ENCODE data around the gene TSPEAR. TPM values are rescaled to one million over a fixed set of nuclear protein-coding genes. Genes with fewer than 3 reads are reported as not detected.

Gene TSPEAR
- total and polyA plus RNA-seq, 9 of the 15 experiments (the other 6 are each of a cell fraction or from before 2014, with no cell fraction given) = not detected

DNA sequence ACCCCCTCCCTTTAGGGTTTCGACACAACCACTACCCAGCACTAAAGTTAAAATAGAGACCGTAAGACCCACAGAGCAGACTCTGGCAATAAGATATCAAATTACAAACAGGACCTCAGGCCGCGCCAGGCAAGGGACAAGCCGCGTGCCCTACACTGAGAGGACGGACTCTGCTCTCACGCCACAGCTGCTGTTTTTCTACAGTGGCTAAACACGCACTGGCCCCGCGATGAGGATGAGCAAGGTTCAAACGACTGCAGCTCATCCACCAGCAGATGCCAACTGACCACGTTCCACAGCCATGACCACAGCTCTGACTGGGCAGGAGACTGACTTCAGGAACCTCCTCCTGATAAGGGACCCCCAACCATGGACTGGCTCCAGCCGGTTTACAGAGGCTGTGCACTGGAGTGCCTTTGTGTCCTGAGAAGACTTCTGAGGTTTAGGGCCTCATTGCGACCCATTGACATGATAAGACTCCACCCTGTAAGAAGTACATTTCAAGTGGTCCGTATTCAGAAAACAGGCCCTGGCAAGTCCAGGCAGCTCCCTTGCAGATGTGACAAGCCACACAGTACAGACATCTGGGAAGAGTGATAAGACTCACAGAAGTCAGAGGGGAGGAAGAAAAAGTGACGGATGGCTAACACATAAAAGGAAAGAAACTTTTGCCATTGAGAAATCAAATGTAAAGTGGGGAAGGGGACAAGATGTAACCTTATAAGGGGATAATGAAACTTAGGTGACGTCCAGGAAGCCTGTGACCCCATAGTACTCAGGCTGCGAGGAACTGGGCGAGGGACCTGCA, 117.6 kb downstream of the TSPEAR start (continued):
- TF ChIP-seq CBFB (CRISPR knock-in tag; IDR thresholded peaks at IDR 0.05) = no peak
- TF ChIP-seq SMAD4 (CRISPR knock-in tag; conservative IDR thresholded peaks at IDR 0.05) = peak; percentile 78
- no peak for TF ChIP-seq TEAD1 (CRISPR knock-in tag; IDR thresholded peaks at IDR 0.05)
- TF ChIP-seq ZC3H11A (IDR thresholded peaks at IDR 0.05; ENCODE audit: low read depth, low read length) = no peak
- TF ChIP-seq, protein P1, sequence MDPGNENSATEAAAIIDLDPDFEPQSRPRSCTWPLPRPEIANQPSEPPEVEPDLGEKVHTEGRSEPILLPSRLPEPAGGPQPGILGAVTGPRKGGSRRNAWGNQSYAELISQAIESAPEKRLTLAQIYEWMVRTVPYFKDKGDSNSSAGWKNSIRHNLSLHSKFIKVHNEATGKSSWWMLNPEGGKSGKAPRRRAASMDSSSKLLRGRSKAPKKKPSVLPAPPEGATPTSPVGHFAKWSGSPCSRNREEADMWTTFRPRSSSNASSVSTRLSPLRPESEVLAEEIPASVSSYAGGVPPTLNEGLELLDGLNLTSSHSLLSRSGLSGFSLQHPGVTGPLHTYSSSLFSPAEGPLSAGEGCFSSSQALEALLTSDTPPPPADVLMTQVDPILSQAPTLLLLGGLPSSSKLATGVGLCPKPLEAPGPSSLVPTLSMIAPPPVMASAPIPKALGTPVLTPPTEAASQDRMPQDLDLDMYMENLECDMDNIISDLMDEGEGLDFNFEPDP (CRISPR knock-in tag; IDR thresholded peaks at IDR 0.05) = no peak
- TF ChIP-seq, protein P2, sequence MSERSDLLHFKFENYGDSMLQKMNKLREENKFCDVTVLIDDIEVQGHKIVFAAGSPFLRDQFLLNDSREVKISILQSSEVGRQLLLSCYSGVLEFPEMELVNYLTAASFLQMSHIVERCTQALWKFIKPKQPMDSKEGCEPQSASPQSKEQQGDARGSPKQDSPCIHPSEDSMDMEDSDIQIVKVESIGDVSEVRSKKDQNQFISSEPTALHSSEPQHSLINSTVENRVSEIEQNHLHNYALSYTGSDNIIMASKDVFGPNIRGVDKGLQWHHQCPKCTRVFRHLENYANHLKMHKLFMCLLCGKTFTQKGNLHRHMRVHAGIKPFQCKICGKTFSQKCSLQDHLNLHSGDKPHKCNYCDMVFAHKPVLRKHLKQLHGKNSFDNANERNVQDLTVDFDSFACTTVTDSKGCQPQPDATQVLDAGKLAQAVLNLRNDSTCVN (CRISPR knock-in tag; IDR thresholded peaks at IDR 0.05) = no peak
- no peak for TF ChIP-seq ZNF79 (CRISPR knock-in tag; IDR thresholded peaks at IDR 0.05; ENCODE audit: low read depth)
- no peak for TF ChIP-seq GABPB2 (CRISPR knock-in tag; conservative IDR thresholded peaks at IDR 0.05)
- TF ChIP-seq, protein P3, sequence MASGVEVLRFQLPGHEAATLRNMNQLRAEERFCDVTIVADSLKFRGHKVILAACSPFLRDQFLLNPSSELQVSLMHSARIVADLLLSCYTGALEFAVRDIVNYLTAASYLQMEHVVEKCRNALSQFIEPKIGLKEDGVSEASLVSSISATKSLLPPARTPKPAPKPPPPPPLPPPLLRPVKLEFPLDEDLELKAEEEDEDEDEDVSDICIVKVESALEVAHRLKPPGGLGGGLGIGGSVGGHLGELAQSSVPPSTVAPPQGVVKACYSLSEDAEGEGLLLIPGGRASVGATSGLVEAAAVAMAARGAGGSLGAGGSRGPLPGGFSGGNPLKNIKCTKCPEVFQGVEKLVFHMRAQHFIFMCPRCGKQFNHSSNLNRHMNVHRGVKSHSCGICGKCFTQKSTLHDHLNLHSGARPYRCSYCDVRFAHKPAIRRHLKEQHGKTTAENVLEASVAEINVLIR (CRISPR knock-in tag; IDR thresholded peaks at IDR 0.05) = no peak
- TF ChIP-seq, protein P4, sequence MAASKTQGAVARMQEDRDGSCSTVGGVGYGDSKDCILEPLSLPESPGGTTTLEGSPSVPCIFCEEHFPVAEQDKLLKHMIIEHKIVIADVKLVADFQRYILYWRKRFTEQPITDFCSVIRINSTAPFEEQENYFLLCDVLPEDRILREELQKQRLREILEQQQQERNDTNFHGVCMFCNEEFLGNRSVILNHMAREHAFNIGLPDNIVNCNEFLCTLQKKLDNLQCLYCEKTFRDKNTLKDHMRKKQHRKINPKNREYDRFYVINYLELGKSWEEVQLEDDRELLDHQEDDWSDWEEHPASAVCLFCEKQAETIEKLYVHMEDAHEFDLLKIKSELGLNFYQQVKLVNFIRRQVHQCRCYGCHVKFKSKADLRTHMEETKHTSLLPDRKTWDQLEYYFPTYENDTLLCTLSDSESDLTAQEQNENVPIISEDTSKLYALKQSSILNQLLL (CRISPR knock-in tag; IDR thresholded peaks at IDR 0.05; ENCODE audit: borderline replicate concordance) = no peak
- no peak for TF ChIP-seq BCL6 (CRISPR knock-in tag; IDR thresholded peaks at IDR 0.05)
- no peak for TF ChIP-seq ZNF121 (CRISPR knock-in tag; conservative IDR thresholded peaks at IDR 0.05)
- no peak for TF ChIP-seq ZNF175 (CRISPR knock-in tag; IDR thresholded peaks at IDR 0.05; ENCODE audit: low read depth)
- no peak for TF ChIP-seq IFI16 (CRISPR knock-in tag; IDR thresholded peaks at IDR 0.05)
- no peak for TF ChIP-seq MYBL2 (IDR thresholded peaks at IDR 0.05; ENCODE audit: low read depth)
- TF ChIP-seq MYBL2 (CRISPR knock-in tag; IDR thresholded peaks at IDR 0.05; ENCODE audit: borderline replicate concordance) = no peak
- TF ChIP-seq, protein P5, sequence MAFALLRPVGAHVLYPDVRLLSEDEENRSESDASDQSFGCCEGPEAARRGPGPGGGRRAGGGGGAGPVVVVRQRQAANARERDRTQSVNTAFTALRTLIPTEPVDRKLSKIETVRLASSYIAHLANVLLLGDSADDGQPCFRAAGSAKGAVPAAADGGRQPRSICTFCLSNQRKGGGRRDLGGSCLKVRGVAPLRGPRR (CRISPR knock-in tag; IDR thresholded peaks at IDR 0.05) = no peak
- peak; percentile 92 for TF ChIP-seq ZNF766 (CRISPR knock-in tag; conservative IDR thresholded peaks at IDR 0.05)
- TF ChIP-seq, protein P6, sequence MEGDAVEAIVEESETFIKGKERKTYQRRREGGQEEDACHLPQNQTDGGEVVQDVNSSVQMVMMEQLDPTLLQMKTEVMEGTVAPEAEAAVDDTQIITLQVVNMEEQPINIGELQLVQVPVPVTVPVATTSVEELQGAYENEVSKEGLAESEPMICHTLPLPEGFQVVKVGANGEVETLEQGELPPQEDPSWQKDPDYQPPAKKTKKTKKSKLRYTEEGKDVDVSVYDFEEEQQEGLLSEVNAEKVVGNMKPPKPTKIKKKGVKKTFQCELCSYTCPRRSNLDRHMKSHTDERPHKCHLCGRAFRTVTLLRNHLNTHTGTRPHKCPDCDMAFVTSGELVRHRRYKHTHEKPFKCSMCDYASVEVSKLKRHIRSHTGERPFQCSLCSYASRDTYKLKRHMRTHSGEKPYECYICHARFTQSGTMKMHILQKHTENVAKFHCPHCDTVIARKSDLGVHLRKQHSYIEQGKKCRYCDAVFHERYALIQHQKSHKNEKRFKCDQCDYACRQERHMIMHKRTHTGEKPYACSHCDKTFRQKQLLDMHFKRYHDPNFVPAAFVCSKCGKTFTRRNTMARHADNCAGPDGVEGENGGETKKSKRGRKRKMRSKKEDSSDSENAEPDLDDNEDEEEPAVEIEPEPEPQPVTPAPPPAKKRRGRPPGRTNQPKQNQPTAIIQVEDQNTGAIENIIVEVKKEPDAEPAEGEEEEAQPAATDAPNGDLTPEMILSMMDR (IDR thresholded peaks at IDR 0.05 in 2 of 3, conservative IDR thresholded peaks at IDR 0.05 in 1 of 3; ENCODE audit: insufficient read depth in 2 of 3, low read depth in 1 of 3, low read length in 3 of 3) = no peak
- TF ChIP-seq ZBTB1 (CRISPR knock-in tag; IDR thresholded peaks at IDR 0.05; ENCODE audit: borderline replicate concordance, low read depth) = no peak
